ENCODE results near the gene UBTD1.

Gene UBTD1

DNA sequence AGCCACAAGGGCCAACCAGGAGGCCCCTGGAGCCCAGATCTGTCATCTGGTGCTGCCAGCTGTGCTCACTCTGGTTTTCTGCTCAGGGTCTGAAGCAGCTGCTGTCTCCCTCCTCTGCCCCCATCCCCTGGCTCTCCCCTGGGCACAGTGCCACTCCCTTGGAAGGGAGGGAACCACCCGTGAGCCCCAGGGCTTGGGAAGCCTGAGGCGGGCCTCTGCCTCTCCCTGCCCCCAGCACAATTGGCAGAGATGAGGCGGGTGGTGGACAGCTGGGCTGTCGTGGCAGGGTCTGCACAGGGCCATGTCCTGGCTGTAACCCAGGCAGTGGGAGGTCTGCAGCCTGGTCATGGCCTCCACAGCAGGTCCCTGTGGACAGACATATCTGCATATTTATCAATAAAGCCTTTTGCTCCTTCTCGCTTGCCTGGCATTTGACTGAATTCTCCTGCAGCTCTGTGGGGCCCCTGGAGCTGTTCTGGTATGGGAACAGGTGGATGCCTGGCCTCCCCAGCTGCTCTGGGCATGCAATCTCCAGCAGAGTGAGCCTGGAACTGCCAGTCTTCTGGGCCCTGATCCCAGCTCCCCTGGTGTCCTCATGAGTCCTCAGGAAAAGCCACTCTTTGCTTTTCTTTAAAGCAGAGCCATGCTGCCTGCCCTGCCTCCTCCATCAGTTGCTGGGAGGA, 72.2 kb downstream of the UBTD1 start:
- TF ChIP-seq, protein P1, sequence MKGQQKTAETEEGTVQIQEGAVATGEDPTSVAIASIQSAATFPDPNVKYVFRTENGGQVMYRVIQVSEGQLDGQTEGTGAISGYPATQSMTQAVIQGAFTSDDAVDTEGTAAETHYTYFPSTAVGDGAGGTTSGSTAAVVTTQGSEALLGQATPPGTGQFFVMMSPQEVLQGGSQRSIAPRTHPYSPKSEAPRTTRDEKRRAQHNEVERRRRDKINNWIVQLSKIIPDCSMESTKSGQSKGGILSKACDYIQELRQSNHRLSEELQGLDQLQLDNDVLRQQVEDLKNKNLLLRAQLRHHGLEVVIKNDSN (IDR thresholded peaks at IDR 0.05) = no peak
- no peak for TF ChIP-seq EGR1 (IDR thresholded peaks at IDR 0.05)
- TF ChIP-seq RAD21 (IDR thresholded peaks at IDR 0.05; ENCODE audit: low read depth) = no peak
- TF ChIP-seq CEBPB (IDR thresholded peaks at IDR 0.05) = no peak
- no peak for TF ChIP-seq YY1 (IDR thresholded peaks at IDR 0.05; ENCODE audit: low read depth)
- no peak for TF ChIP-seq FOXM1 (IDR thresholded peaks at IDR 0.05; ENCODE audit: borderline replicate concordance, low read depth)
- TF ChIP-seq CREB1 (IDR thresholded peaks at IDR 0.05; ENCODE audit: low read depth) = no peak
- TF ChIP-seq, protein P2, sequence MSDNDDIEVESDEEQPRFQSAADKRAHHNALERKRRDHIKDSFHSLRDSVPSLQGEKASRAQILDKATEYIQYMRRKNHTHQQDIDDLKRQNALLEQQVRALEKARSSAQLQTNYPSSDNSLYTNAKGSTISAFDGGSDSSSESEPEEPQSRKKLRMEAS (IDR thresholded peaks at IDR 0.05) = no peak
- TF ChIP-seq TAF1 (IDR thresholded peaks at IDR 0.05; ENCODE audit: low read depth) = no peak
- no peak for TF ChIP-seq TCF12 (IDR thresholded peaks at IDR 0.05; ENCODE audit: low read depth)
- no peak for TF ChIP-seq TEAD4 (IDR thresholded peaks at IDR 0.05)
- no peak for TF ChIP-seq EP300 (IDR thresholded peaks at IDR 0.05; ENCODE audit: borderline replicate concordance)
- TF ChIP-seq, protein P3, sequence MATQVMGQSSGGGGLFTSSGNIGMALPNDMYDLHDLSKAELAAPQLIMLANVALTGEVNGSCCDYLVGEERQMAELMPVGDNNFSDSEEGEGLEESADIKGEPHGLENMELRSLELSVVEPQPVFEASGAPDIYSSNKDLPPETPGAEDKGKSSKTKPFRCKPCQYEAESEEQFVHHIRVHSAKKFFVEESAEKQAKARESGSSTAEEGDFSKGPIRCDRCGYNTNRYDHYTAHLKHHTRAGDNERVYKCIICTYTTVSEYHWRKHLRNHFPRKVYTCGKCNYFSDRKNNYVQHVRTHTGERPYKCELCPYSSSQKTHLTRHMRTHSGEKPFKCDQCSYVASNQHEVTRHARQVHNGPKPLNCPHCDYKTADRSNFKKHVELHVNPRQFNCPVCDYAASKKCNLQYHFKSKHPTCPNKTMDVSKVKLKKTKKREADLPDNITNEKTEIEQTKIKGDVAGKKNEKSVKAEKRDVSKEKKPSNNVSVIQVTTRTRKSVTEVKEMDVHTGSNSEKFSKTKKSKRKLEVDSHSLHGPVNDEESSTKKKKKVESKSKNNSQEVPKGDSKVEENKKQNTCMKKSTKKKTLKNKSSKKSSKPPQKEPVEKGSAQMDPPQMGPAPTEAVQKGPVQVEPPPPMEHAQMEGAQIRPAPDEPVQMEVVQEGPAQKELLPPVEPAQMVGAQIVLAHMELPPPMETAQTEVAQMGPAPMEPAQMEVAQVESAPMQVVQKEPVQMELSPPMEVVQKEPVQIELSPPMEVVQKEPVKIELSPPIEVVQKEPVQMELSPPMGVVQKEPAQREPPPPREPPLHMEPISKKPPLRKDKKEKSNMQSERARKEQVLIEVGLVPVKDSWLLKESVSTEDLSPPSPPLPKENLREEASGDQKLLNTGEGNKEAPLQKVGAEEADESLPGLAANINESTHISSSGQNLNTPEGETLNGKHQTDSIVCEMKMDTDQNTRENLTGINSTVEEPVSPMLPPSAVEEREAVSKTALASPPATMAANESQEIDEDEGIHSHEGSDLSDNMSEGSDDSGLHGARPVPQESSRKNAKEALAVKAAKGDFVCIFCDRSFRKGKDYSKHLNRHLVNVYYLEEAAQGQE (IDR thresholded peaks at IDR 0.05; ENCODE audit: low read depth) = no peak
- no peak for TF ChIP-seq NFIC (IDR thresholded peaks at IDR 0.05)
- no peak for TF ChIP-seq ZBTB7A (IDR thresholded peaks at IDR 0.05; ENCODE audit: low read depth)

DNA sequence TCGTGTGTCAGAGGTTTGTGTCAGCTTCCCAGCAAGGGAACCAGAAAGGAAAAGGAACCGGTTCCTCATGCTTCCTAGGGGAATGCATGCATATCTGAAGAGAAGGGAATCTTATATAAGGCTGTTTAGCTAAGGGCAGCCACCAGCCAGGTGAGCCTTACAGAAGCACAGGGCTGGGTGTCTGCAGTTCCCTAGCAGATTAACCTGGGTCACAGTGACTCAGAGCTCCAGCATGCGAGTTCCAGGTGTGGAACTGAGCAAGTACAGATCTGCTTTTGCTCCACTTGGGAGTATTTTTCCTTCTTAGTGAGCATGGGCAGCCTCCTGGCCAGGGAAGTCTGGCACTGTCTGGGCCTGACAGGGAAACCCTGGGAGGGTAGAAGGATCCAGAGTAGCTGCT, 72.9 kb downstream of the UBTD1 start:
- TF ChIP-seq, protein P3 (IDR thresholded peaks at IDR 0.05; ENCODE audit: low read depth) = no peak
- 0 out of 2 replicates have a peak, but pooled peaks have one; percentile 25 for TF ChIP-seq TEAD4 (IDR thresholded peaks at IDR 0.05)

DNA sequence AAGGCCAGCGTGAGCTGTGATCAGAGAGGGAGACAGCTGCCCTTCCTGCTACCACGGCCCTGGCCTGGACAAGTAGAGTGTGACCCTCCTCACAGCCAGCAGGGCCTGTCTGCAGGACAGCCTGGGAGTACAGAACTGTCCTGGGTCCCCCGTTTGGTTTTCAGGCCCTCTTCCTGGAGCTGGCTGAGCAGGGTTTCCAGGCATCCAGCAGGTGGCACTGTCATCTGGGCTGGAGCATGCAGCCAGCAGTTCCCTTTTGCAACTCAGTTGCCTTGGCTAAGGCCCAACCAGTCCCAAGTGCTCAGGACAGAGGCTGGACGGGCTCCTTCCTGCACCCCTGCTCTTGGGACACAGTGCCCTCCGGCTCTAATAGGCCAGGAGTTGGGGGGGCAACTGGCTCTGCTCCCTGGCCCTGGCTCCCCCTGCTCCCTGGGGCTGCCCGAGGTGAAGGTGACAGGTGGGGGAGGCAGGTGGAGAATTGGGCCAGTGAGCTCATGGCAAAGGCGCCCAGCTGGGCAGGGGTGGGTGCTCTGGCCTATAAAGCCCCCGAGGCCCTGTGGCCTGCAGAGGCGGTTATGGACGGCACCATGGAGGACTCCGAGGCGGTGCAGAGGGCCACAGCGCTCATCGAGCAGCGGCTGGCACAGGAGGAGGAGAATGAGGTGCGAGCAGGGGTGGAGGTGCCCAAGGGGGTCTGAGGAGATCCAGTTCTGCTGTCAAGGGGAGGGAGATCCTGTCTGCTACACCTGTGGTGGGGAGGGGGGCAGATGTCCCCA, 73.7 kb downstream of the UBTD1 start, which contains the start of gene ANKRD2:
Gene ANKRD2, plus strand, starts transcription at position 566 of the 776 bp plus-strand sequence. Its CDS starts 10 bp downstream, at position 576.
- TF ChIP-seq TCF12 (IDR thresholded peaks at IDR 0.05; ENCODE audit: low read depth) (no peak; the same call in 1 of the 2 replicates), YY1 (IDR thresholded peaks at IDR 0.05; ENCODE audit: low read depth) (no peak), EGR1 (IDR thresholded peaks at IDR 0.05) (no peak), FOXM1 (IDR thresholded peaks at IDR 0.05; ENCODE audit: borderline replicate concordance, low read depth) (no peak), CREB1 (IDR thresholded peaks at IDR 0.05; ENCODE audit: low read depth) (no peak), TEAD4 (IDR thresholded peaks at IDR 0.05) (no peak), CEBPB (IDR thresholded peaks at IDR 0.05) (peak; percentile 81), TAF1 (IDR thresholded peaks at IDR 0.05; ENCODE audit: low read depth) (no peak), NFIC (IDR thresholded peaks at IDR 0.05) (peak; percentile 73), RAD21 (IDR thresholded peaks at IDR 0.05; ENCODE audit: low read depth) (peak; percentile 96), EP300 (IDR thresholded peaks at IDR 0.05; ENCODE audit: borderline replicate concordance) (no peak)
- TF ChIP-seq, protein P3 (IDR thresholded peaks at IDR 0.05; ENCODE audit: low read depth) = no peak
- TF ChIP-seq, protein P1 (IDR thresholded peaks at IDR 0.05) = no peak
- TF ChIP-seq, protein P2 (IDR thresholded peaks at IDR 0.05) = peak; percentile 65

DNA sequence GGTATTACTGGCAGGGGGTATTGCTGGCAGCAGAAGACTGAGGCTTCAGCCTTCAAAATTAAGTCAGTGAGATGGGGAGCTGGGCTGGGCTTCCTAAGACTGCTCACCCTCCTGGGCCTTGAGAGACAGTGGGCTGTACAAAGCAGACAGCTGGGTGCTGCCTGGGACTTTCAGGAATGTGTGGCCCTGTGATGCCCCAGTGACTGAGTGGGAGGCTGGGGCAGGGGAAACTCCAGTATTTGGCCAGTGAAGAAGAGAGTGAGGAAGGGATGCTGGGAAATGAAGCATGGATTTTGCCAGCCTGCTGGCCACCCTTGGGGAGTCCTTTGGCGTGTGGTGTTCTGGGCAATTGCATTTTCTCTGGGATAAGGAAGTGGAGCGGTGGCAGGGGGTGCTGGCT, 74.3 kb downstream of the UBTD1 start:
- TF ChIP-seq TEAD4 (IDR thresholded peaks at IDR 0.05) = 0 out of 2 replicates have a peak, but pooled peaks have one; percentile 13
- no peak for TF ChIP-seq CREB1 (IDR thresholded peaks at IDR 0.05; ENCODE audit: low read depth)
- TF ChIP-seq EP300 (IDR thresholded peaks at IDR 0.05; ENCODE audit: borderline replicate concordance) = no peak
- no peak for TF ChIP-seq CEBPB (IDR thresholded peaks at IDR 0.05)
- 0 out of 2 replicates have a peak, but pooled peaks have one; percentile 6 for TF ChIP-seq EGR1 (IDR thresholded peaks at IDR 0.05)
